Measurements from ENCODE around the gene REP15.

DNA sequence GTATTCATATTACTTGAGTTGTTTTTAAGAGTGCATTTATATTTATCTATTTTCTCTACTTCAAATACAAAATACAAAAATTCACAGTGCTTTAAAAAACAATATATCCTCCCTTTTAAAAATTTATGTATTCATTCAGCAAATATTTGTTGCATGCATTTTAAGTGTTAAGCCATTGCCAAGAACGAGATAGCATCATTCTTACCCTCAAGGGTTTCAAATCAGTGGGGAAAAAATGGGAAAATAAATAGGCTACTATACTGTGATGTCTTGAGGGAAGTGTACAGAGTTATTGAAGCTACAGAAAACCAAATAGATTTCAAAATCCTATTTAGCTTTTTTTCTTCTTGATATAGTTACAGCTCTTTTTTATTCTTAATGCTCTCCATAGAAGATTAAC lies 37.5 kb downstream of the REP15 start:
- TF ChIP-seq, protein P1, sequence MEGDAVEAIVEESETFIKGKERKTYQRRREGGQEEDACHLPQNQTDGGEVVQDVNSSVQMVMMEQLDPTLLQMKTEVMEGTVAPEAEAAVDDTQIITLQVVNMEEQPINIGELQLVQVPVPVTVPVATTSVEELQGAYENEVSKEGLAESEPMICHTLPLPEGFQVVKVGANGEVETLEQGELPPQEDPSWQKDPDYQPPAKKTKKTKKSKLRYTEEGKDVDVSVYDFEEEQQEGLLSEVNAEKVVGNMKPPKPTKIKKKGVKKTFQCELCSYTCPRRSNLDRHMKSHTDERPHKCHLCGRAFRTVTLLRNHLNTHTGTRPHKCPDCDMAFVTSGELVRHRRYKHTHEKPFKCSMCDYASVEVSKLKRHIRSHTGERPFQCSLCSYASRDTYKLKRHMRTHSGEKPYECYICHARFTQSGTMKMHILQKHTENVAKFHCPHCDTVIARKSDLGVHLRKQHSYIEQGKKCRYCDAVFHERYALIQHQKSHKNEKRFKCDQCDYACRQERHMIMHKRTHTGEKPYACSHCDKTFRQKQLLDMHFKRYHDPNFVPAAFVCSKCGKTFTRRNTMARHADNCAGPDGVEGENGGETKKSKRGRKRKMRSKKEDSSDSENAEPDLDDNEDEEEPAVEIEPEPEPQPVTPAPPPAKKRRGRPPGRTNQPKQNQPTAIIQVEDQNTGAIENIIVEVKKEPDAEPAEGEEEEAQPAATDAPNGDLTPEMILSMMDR (IDR thresholded peaks at IDR 0.05): no peak
- TF ChIP-seq POLR2A (IDR thresholded peaks at IDR 0.05; ENCODE audit: low read depth) (no peak), POLR2AphosphoS5 (IDR thresholded peaks at IDR 0.05) (no peak), EP300 (IDR thresholded peaks at IDR 0.05) (no peak)
